ENCODE measurements around the gene AFG1L.

DNA sequence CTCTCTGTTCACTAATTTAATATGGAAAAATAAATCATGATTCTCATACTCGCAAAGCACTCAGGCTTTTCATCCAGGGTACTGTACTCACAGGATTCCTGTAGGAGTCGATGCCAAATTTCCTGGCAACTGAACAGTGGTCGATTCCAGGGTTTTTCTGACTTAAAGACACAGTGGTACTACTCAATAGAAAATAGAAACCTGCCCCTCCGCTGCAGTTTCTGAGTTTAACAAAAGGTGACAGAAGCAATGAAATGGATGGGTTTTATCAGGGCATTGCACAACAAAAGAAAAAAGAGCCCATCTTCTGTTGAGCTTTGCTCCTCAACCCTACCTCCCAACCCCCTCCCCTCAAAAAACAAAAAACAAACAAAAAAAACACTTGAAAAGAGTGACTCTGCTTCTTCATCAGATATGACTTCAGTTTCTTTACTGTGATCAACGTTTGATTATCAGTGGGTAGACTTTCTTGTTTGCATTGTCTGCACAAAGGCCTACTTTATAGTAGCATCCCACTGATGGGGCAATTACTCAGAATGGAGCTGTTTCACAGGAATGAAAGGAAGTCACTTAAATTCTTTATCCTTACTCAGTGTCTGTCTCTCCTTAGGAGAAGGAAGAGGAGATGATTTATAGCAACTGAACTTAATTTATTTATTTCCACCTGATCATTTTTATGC, 169.7 kb downstream of the AFG1L start:
- TF ChIP-seq NR2F2 (IDR thresholded peaks at IDR 0.05) = no peak
- TF ChIP-seq, protein P1, sequence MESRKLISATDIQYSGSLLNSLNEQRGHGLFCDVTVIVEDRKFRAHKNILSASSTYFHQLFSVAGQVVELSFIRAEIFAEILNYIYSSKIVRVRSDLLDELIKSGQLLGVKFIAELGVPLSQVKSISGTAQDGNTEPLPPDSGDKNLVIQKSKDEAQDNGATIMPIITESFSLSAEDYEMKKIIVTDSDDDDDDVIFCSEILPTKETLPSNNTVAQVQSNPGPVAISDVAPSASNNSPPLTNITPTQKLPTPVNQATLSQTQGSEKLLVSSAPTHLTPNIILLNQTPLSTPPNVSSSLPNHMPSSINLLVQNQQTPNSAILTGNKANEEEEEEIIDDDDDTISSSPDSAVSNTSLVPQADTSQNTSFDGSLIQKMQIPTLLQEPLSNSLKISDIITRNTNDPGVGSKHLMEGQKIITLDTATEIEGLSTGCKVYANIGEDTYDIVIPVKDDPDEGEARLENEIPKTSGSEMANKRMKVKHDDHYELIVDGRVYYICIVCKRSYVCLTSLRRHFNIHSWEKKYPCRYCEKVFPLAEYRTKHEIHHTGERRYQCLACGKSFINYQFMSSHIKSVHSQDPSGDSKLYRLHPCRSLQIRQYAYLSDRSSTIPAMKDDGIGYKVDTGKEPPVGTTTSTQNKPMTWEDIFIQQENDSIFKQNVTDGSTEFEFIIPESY (IDR thresholded peaks at IDR 0.05) = no peak
- TF ChIP-seq, protein P2, sequence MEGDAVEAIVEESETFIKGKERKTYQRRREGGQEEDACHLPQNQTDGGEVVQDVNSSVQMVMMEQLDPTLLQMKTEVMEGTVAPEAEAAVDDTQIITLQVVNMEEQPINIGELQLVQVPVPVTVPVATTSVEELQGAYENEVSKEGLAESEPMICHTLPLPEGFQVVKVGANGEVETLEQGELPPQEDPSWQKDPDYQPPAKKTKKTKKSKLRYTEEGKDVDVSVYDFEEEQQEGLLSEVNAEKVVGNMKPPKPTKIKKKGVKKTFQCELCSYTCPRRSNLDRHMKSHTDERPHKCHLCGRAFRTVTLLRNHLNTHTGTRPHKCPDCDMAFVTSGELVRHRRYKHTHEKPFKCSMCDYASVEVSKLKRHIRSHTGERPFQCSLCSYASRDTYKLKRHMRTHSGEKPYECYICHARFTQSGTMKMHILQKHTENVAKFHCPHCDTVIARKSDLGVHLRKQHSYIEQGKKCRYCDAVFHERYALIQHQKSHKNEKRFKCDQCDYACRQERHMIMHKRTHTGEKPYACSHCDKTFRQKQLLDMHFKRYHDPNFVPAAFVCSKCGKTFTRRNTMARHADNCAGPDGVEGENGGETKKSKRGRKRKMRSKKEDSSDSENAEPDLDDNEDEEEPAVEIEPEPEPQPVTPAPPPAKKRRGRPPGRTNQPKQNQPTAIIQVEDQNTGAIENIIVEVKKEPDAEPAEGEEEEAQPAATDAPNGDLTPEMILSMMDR (IDR thresholded peaks at IDR 0.05; ENCODE audit: low read depth, low read length, missing input control) = no peak
- TF ChIP-seq HNF4G (IDR thresholded peaks at IDR 0.05) = no peak

Measured in liver (tissue), 3 donors.